GM12878 (cell line): ENCODE data around the gene HUWE1. TPM values are rescaled to one million over a fixed set of nuclear protein-coding genes. Genes with fewer than 3 reads are reported as not detected.

Source experiments
- PRDM15 ChIP-seq: fragments of 450-650 bp; formaldehyde crosslinking; IDR thresholded peaks from 2 replicates; pipeline ENCODE4 v1.4.0; 2020; ENCODE audit warnings: mild to moderate bottlenecking, moderate library complexity
- USF2 ChIP-seq: IDR thresholded peaks from 2 replicates; pipeline ENCODE4 v1.6.1; 2011; ENCODE audit warnings: low read depth, low read length, improper control_type of control experiment, borderline replicate concordance
- ZNF687 ChIP-seq: fragments of 450-650 bp; IDR thresholded peaks from 2 replicates; pipeline ENCODE4 v1.6.1; 2017; ENCODE audit warnings: mild to moderate bottlenecking, moderate library complexity
- polyA plus RNA-seq, 11 experiments: library from polyadenylated mRNA; depleted of rRNA in 4 of 11; unstranded in 6 of 11; stranded (reverse) in 5 of 11; fragments of >200 nt; fragmentation: Nextera tagmentation in 4 of 11; fragmentation: Illumina TruSeq in 1 of 11; extraction: Ambion mirVana in 4 of 11; extraction: Trizol in 1 of 11; gene quantifications; 1 replicate in 1 of 11; 2 replicates in 10 of 11; pipeline versions ENCODE4 v1.2.1 to v1.2.3, GENCODE V29; 2011 to 2016; ENCODE audit warnings: inconsistent platforms in 2 of 11, missing spikeins in 2 of 11, low read depth in 1 of 11
- total RNA-seq, 4 experiments: library from RNA; depleted of rRNA in 3 of 4; stranded (reverse); fragments of >200 nt in 3 of 4; fragmentation: Illumina TruSeq in 1 of 4; extraction: Trizol in 1 of 4; gene quantifications; 2 replicates each; pipeline versions ENCODE4 v1.2.1 to v1.2.3, GENCODE V29; 2013 to 2021

The HUWE1 gene
- total and polyA plus RNA-seq, 10 of the 15 experiments (the other 5 are each of a cell fraction or from before 2014, with no cell fraction given): 35.9 to 280 (median 100) TPM

- TF ChIP-seq ZNF687: no peak
- TF ChIP-seq PRDM15 (CRISPR knock-in tag): no peak
- no peak for TF ChIP-seq USF2
Measured at GRCh38 chrX:53644751-53645150, 41.8 kb downstream of the HUWE1 start (continued).
